Glutamatergic neuron (in vitro differentiated cells): Measurements from ENCODE around the gene MEP1A. TPM values are rescaled to one million over a fixed set of nuclear protein-coding genes. Genes with fewer than 3 reads are reported as not detected.

Experiments
- DNase-seq: peaks from one replicate; pipeline ENCODE4 v3.0.0; 2022
- H3K27ac Mint-ChIP-seq: one replicate; pipeline ENCODE4 v1.8.0; 2020; ENCODE audit warnings: mild to moderate bottlenecking, mixed read lengths, inconsistent platforms; ENCODE audit not compliant: unreplicated experiment
- H3K27me3 Mint-ChIP-seq: one replicate; pipeline ENCODE4 v1.8.0; 2020; ENCODE audit warnings: mild to moderate bottlenecking, moderate library complexity, mixed read lengths, inconsistent platforms; ENCODE audit not compliant: unreplicated experiment
- H3K36me3 Mint-ChIP-seq: one replicate; pipeline ENCODE4 v1.8.0; 2020; ENCODE audit warnings: mild to moderate bottlenecking, mixed read lengths, inconsistent platforms; ENCODE audit not compliant: unreplicated experiment
- H3K4me1 Mint-ChIP-seq: one replicate; pipeline ENCODE4 v1.8.0; 2020; ENCODE audit warnings: mild to moderate bottlenecking, low read depth, mixed read lengths, inconsistent platforms; ENCODE audit not compliant: unreplicated experiment
- H3K4me3 Mint-ChIP-seq: one replicate; pipeline ENCODE4 v1.8.0; 2020; ENCODE audit warnings: mild to moderate bottlenecking, mixed read lengths, inconsistent platforms; ENCODE audit not compliant: unreplicated experiment
- H3K9me3 Mint-ChIP-seq: one replicate; pipeline ENCODE4 v1.8.0; 2020; ENCODE audit warnings: mild to moderate bottlenecking, moderate library complexity, mixed read lengths, inconsistent platforms; ENCODE audit not compliant: unreplicated experiment
- total RNA-seq: library from RNA; stranded (reverse); fragmentation: NEBNext Ultra II Directional; extraction: Animal tissue kit (Norgen Biotek cat#: 25700); gene quantifications from one replicate; pipeline ENCODE4 v1.2.1, GENCODE V29; 2021; ENCODE audit not compliant: unreplicated experiment
- TF ChIP-seq, protein P1 (sequence below): fragments of 200-600 bp; sonication (generic); IDR thresholded peaks from one replicate; pipeline ENCODE4 v1.5.0; 2021; ENCODE audit not compliant: partially characterized antibody, unreplicated experiment

Gene MEP1A
- total RNA-seq, 1 donor from 2014 or later, result not detected

DNA sequence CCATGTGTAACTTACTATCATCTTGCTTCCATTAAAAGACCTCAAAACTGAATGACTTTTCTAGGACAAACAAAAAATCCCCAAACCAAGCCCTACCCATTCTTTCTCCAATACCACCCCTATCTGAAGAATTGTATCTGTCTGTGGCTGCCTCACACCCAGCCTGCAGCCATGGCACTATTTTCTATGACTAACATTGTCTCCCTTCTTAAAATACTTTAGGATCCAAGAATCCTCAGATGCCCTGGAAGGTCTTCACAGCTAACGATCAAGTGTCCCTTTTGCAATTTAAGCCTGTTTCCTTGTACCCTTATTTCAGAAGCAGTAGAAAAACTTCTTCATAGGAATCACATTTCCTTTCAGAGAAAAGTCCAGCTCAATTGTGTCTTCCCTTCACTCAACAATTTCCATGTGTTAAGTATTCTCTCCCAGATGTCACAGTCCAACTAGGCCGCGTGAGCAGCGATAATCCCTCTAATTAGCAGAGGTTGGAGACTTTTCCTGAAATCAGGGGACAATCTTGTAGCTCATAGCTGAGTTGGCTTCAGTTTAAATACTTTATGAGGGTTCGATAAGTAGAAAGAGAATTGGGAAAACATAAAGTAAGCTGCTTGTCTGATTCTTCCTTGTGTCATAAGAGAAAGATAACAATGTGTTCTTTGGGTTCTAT is 5.2 kb upstream of the MEP1A start:
- Mint-ChIP-seq H3K36me3 (no peaks in the 10 kb centered on the region), H3K27ac (no peak overlapping the region), H3K9me3 (no peaks in the 10 kb centered on the region), H3K4me3 (no peak overlapping the region), H3K4me1 (no peaks in the 10 kb centered on the region), H3K27me3 (no peaks in the 10 kb centered on the region)
- DNase-seq, result no peak
- TF ChIP-seq, protein P1, sequence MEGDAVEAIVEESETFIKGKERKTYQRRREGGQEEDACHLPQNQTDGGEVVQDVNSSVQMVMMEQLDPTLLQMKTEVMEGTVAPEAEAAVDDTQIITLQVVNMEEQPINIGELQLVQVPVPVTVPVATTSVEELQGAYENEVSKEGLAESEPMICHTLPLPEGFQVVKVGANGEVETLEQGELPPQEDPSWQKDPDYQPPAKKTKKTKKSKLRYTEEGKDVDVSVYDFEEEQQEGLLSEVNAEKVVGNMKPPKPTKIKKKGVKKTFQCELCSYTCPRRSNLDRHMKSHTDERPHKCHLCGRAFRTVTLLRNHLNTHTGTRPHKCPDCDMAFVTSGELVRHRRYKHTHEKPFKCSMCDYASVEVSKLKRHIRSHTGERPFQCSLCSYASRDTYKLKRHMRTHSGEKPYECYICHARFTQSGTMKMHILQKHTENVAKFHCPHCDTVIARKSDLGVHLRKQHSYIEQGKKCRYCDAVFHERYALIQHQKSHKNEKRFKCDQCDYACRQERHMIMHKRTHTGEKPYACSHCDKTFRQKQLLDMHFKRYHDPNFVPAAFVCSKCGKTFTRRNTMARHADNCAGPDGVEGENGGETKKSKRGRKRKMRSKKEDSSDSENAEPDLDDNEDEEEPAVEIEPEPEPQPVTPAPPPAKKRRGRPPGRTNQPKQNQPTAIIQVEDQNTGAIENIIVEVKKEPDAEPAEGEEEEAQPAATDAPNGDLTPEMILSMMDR, result no peak

DNA sequence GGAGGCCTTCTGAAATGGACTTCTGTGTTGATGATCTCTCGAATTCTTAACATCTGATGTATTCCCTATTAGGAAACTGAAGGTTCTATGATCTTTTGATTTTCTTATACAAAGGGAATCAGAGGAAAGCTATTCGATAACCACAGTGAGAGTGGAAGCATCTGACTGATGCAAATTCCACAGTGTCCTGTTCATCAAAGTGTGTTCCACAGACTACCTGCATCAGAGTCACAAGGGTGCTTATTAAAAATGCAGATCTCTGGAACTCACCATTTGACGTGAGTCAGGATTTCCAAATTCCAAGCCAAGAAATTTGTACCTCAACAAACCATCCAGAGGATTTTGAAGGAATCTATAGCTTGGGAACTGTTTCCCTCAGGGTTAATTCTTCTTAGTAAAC is 4.4 kb upstream of the MEP1A start:
- DNase-seq, result no peak
- H3K36me3 Mint-ChIP-seq, result no peaks in the 10 kb centered on the region
- H3K4me1 Mint-ChIP-seq, result no peaks in the 10 kb centered on the region
- H3K9me3 Mint-ChIP-seq, result no peaks in the 10 kb centered on the region
- H3K27ac Mint-ChIP-seq, result no peak overlapping the region
- no peak overlapping the region for H3K4me3 Mint-ChIP-seq
- TF ChIP-seq, protein P1, result no peak
- H3K27me3 Mint-ChIP-seq, result no peaks in the 10 kb centered on the region

DNA sequence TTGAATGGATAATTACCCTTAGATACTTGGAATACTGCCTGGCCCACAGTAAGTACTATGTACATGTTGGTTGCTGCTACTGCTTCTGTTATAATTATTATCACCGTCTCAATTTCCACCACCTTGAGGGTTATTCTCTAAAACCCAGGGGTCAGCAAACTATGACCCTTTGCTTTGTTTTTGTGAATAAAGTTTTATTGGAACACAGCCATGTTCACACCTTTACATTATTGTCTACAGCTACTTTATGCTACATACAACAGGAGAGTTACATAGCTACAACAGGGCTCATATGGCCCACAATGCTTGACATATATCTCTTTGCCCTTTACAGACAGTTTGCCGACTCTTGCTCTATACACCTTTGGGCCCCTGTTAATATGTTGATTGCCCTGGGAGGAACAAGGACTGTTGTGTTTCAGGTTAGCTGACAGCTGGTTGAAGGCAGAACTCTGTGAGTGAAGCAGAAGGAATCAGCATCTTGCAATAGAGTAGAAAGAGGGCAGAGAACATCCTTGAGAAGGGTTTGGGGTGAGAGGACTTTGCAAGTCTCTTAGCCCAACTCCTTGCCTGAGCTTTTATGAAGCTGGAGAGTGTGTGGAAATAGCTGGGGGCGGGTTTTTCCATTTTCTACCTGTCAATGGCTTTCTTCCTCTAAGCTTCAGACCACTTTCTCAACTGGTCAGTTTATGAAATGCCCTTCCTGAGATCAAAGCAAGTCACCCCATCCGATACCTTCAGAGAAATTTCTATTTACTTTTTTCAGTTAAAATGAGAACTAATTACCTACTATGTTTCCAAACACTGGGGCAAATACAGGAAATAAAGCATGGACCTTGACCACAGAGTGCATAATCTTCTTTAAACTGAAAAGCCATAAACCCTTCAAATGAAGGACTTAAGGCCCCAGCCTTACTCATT is 3.5 kb upstream of the MEP1A start:
- H3K36me3 Mint-ChIP-seq, result no peaks in the 10 kb centered on the region
- no peak overlapping the region for H3K27ac Mint-ChIP-seq
- no peak for DNase-seq
- no peaks in the 10 kb centered on the region for H3K9me3 Mint-ChIP-seq
- H3K4me1 Mint-ChIP-seq, result no peaks in the 10 kb centered on the region
- TF ChIP-seq, protein P1, result no peak
- no peak overlapping the region for H3K4me3 Mint-ChIP-seq
- H3K27me3 Mint-ChIP-seq, result no peaks in the 10 kb centered on the region

GRCh38 chr6:46790355-46790874 is 2.8 kb upstream of the MEP1A start:
- Mint-ChIP-seq H3K4me3 (no peak overlapping the region), H3K27ac (no peak overlapping the region), H3K27me3 (no peaks in the 10 kb centered on the region), H3K9me3 (no peaks in the 10 kb centered on the region), H3K4me1 (no peaks in the 10 kb centered on the region), H3K36me3 (no peaks in the 10 kb centered on the region)
- no peak for DNase-seq
- TF ChIP-seq, protein P1, result no peak
